Omental fat pad (tissue), 4 donors: Measurements from ENCODE around the gene DSG2. TPM values are rescaled to one million over a fixed set of nuclear protein-coding genes. Genes with fewer than 3 reads are reported as not detected.

Experiments used
- ATAC-seq: fragments of 150-250 bp; one replicate; pipeline ENCODE4 v1.9.1; 2016; ENCODE audit warnings: mild to moderate bottlenecking, moderate library complexity; ENCODE audit not compliant: low FRiP score
- DNase-seq: peaks from one replicate; pipeline ENCODE4 v3.0.0-alpha.2; 2019; ENCODE audit warnings: low spot score
- CTCF ChIP-seq, 3 donors: fragments of 450-650 bp; IDR thresholded peaks; one replicate each; pipeline ENCODE4 v1.5.1; 2016 to 2017; ENCODE audit warnings: antibody characterized with exemption in 3 of 3, mild to moderate bottlenecking in 3 of 3, moderate library complexity in 2 of 3
- total RNA-seq, 4 donors: library from RNA; depleted of rRNA; stranded (reverse); fragments of >200 nt; gene quantifications; one replicate each; pipeline ENCODE4 v1.1.0, GENCODE V29; 2016

Gene DSG2
- total RNA-seq, 4 donors from 2014 or later = 33.5 to 75.2 (median 42.2) TPM

GRCh38 chr18:31586616-31587015, 88.6 kb downstream of the DSG2 start:
- TF ChIP-seq CTCF (IDR thresholded peaks at IDR 0.05) = no peak
- DNase-seq = no peak
- no peak for ATAC-seq

GRCh38 chr18:31587529-31587928, 89.6 kb downstream of the DSG2 start:
- TF ChIP-seq CTCF (IDR thresholded peaks at IDR 0.05) = no peak

GRCh38 chr18:31590570-31590969, 92.6 kb downstream of the DSG2 start:
- DNase-seq (no peak), ATAC-seq (no peak)
- TF ChIP-seq CTCF (IDR thresholded peaks at IDR 0.05) = no peak

More at GRCh38 chr18:31587529-31587928, 89.6 kb downstream of the DSG2 start:
- no peak for ATAC-seq
- no peak for DNase-seq

- ATAC-seq = no peak
- TF ChIP-seq CTCF (IDR thresholded peaks at IDR 0.05) = no peak
- no peak for DNase-seq
These were observed 93.1 kb downstream of the DSG2 start for GRCh38 chr18:31591113-31591512.

GRCh38 chr18:31591628-31592027, 93.7 kb downstream of the DSG2 start, which contains the start of gene TTR:
Gene TTR, plus strand, starts transcription at chr18:31591877. Its CDS starts 26 bp downstream, at chr18:31591903.
- no peak for DNase-seq
- TF ChIP-seq CTCF (IDR thresholded peaks at IDR 0.05) = no peak
- ATAC-seq = no peak

- TF ChIP-seq CTCF (IDR thresholded peaks at IDR 0.05) = no peak
- no peak for DNase-seq
- ATAC-seq = no peak
These were observed 94.7 kb downstream of the DSG2 start for GRCh38 chr18:31592506-31593157.

GRCh38 chr18:31595121-31595771, 97.3 kb downstream of the DSG2 start:
- ATAC-seq (no peak), DNase-seq (no peak)
- no peak for TF ChIP-seq CTCF (IDR thresholded peaks at IDR 0.05)
